Endothelial cell of umbilical vein (primary cell): ENCODE results near the gene CAMTA1. TPM values are rescaled to one million over a fixed set of nuclear protein-coding genes. Genes with fewer than 3 reads are reported as not detected.

Source experiments
- BruUV-seq: library from RNA; stranded (reverse); fragments of 400-500 nt; replicated peaks from 2 replicates; lab custom pipeline; 2021; lab: Mats Ljungman, UMichigan
- CTCF ChIA-PET: fragments of 300-600, 350-600 bp; sonication (Branson Sonifier 250); formaldehyde crosslinking; loops from one replicate; lab custom pipeline; 2021; ENCODE audit warnings: antibody characterized with exemption, inconsistent platforms; lab: Charles Lee
- POLR2A ChIA-PET: fragments of 300-600, 350-600 bp; sonication (Branson Sonifier 250); formaldehyde crosslinking; loops from one replicate; lab custom pipeline; 2021; ENCODE audit warnings: antibody characterized with exemption, inconsistent platforms; lab: Charles Lee
- DNase-seq: peaks from one replicate; pipeline ENCODE4 v3.0.0-alpha.2; 2011; ENCODE audit warnings: low read depth, low spot score
- FAIRE-seq: peaks from 2 replicates; lab custom pipeline; 2011; peaks lifted over from hg19 to GRCh38; lab: Jason Lieb, UNC
- H2AFZ ChIP-seq: 2 replicates; pipeline ENCODE4 v1.6.0; 2012; ENCODE audit warnings: low read depth, low read length, control low read depth, inconsistent platforms
- H3K27ac ChIP-seq: 2 replicates; pipeline ENCODE4 v1.5.1; 2011; ENCODE audit warnings: low read depth, mild to moderate bottlenecking, control low read depth, low read length, moderate library complexity; ENCODE audit not compliant: insufficient read depth
- H3K27me3 ChIP-seq, 2 experiments: 2 replicates each; pipeline versions ENCODE4 v1.6.0 to v1.6.1; 2011; ENCODE audit warnings: low read length in 2 of 2, mixed read lengths in 1 of 2; ENCODE audit not compliant: control insufficient read depth in 2 of 2, insufficient read depth in 2 of 2
- H3K36me3 ChIP-seq, 2 experiments: 2 replicates in 1 of 2; 3 replicates in 1 of 2; pipeline ENCODE4 v1.5.1; 2011; ENCODE audit warnings: low read length in 2 of 2, mild to moderate bottlenecking in 1 of 2, moderate library complexity in 1 of 2; ENCODE audit not compliant: control insufficient read depth in 2 of 2, insufficient read depth in 2 of 2; ENCODE audit errors: extremely low read depth in 1 of 2
- H3K4me1 ChIP-seq: 3 replicates; pipeline ENCODE4 v1.5.1; 2011; ENCODE audit warnings: mild to moderate bottlenecking, low read length; ENCODE audit not compliant: control insufficient read depth, insufficient read depth; ENCODE audit errors: extremely low read depth
- H3K4me2 ChIP-seq: 2 replicates; pipeline ENCODE4 v1.6.1; 2011; ENCODE audit warnings: low read length, control low read depth, mixed read lengths; ENCODE audit not compliant: insufficient read depth
- H3K4me3 ChIP-seq, 3 experiments: fragments of 200-600 bp in 1 of 3; sonication (generic), shearing (Covaris generic) in 1 of 3; replicated peaks in 1 of 3; 2 replicates each; pipeline ENCODE4 v1.5.1; 2011 to 2016; ENCODE audit warnings: control low read depth in 3 of 3, low read length in 3 of 3, mild to moderate bottlenecking in 2 of 3, inconsistent platforms in 1 of 3, low read depth in 1 of 3, moderate library complexity in 1 of 3; ENCODE audit not compliant: insufficient read depth in 1 of 3
- H3K79me2 ChIP-seq: 2 replicates; pipeline ENCODE4 v1.6.0; 2012; ENCODE audit warnings: low read length, inconsistent platforms; ENCODE audit not compliant: control insufficient read depth, insufficient read depth
- H3K9ac ChIP-seq: replicated peaks from 2 replicates; pipeline ENCODE3; 2011; ENCODE audit warnings: low read length, control low read depth; ENCODE audit not compliant: insufficient read depth; ENCODE audit errors: extremely low read depth
- H3K9me1 ChIP-seq: replicated peaks from 3 replicates; pipeline ENCODE4 v1.6.0; 2011; ENCODE audit warnings: mild to moderate bottlenecking, low read length; ENCODE audit not compliant: control insufficient read depth, insufficient read depth; ENCODE audit errors: extremely low read depth
- H3K9me3 ChIP-seq: replicated peaks from 2 replicates; pipeline ENCODE4 v1.5.1; 2012; ENCODE audit warnings: low read length, inconsistent platforms; ENCODE audit not compliant: control insufficient read depth, insufficient read depth
- H4K20me1 ChIP-seq: replicated peaks from 2 replicates; pipeline ENCODE3; 2011; ENCODE audit warnings: mild to moderate bottlenecking, low read length; ENCODE audit not compliant: control insufficient read depth, insufficient read depth; ENCODE audit errors: extremely low read depth
- EZH2 ChIP-seq: IDR thresholded peaks from 2 replicates; pipeline ENCODE4 v1.6.1; 2012; ENCODE audit warnings: borderline replicate concordance, low read depth, mild to moderate bottlenecking, moderate library complexity, low read length, inconsistent platforms; ENCODE audit not compliant: severe bottlenecking
- FOS ChIP-seq: IDR thresholded peaks from 2 replicates; pipeline ENCODE4 v1.6.1; 2011; ENCODE audit warnings: mild to moderate bottlenecking, low read length, moderate library complexity, borderline replicate concordance; ENCODE audit not compliant: insufficient read depth
- GATA2 ChIP-seq: IDR thresholded peaks from 2 replicates; pipeline ENCODE4 v1.7.0; 2011; ENCODE audit warnings: low read depth, mild to moderate bottlenecking, moderate library complexity, mixed read lengths, low read length; ENCODE audit not compliant: insufficient read length, insufficient read depth
- JUN ChIP-seq: IDR thresholded peaks from 2 replicates; pipeline ENCODE4 v1.6.1; 2011; ENCODE audit warnings: borderline replicate concordance, low read depth; ENCODE audit not compliant: insufficient read length, insufficient read depth
- MYC ChIP-seq: IDR thresholded peaks from one replicate; pipeline ENCODE4 v1.6.1; 2011; ENCODE audit warnings: mild to moderate bottlenecking, low read depth, low read length
- POLR2A ChIP-seq: IDR thresholded peaks from 2 replicates; pipeline ENCODE4 v1.6.1; 2012; ENCODE audit warnings: low read depth, mild to moderate bottlenecking, control low read depth, low read length
- POLR2AphosphoS5 ChIP-seq: IDR thresholded peaks from 2 replicates; pipeline ENCODE4 v1.6.1; 2012; ENCODE audit warnings: low read depth, mild to moderate bottlenecking, control low read depth, low read length, moderate library complexity; ENCODE audit not compliant: insufficient read depth
- dilution Hi-C: fragments of 300-500 bp; cut with MboI; formaldehyde crosslinking; loops from one replicate; pipeline ENCODE4 v1.15.0; 2019; ENCODE audit warnings: low sequenced_read_pairs; ENCODE audit not compliant: extremely low pct_ligation_motif_present
- intact Hi-C: fragments of 100-400 bp; cut with micrococcal nuclease; formaldehyde crosslinking; loops from one replicate; pipeline ENCODE4 v1.10.0; 2022
- polyA plus RNA-seq, 4 experiments: library from polyadenylated mRNA; depleted of rRNA in 3 of 4; stranded (reverse) in 3 of 4; unstranded in 1 of 4; fragments of >200 nt; gene quantifications; 2 replicates each; pipeline versions ENCODE4 v1.2.1 to v1.2.3, GENCODE V29; 2011 to 2012; ENCODE audit warnings: missing spikeins in 1 of 4
- total RNA-seq: library from RNA; stranded (reverse); gene quantifications from 2 replicates; pipeline ENCODE4 v1.2.3, GENCODE V29; 2021
- TF ChIP-seq, protein P1 (sequence below): IDR thresholded peaks from 2 replicates; pipeline ENCODE4 v1.6.1; 2011; ENCODE audit not compliant: insufficient read depth, insufficient read length
- TF ChIP-seq, protein P2 (sequence below), 2 donors: IDR thresholded peaks; 1 replicate in 1 of 2; 2 replicates in 1 of 2; pipeline ENCODE4 v1.5.1; 2011; ENCODE audit warnings: low read length in 2 of 2, mild to moderate bottlenecking in 2 of 2, moderate library complexity in 2 of 2, control low read depth in 1 of 2, inconsistent platforms in 1 of 2, low read depth in 1 of 2; ENCODE audit not compliant: insufficient read depth in 1 of 2; ENCODE audit errors: extremely low read depth in 1 of 2

CAMTA1 gene
- total and polyA plus RNA-seq, 2 donors (not counting 3 experiments of a cell fraction or from before 2014, with no cell fraction given), result 50.8 to 92.7 TPM

GRCh38 chr1:7483634-7484383 is 698.6 kb downstream of the CAMTA1 start:
- TF ChIP-seq EZH2, result no peak
- TF ChIP-seq, protein P1, sequence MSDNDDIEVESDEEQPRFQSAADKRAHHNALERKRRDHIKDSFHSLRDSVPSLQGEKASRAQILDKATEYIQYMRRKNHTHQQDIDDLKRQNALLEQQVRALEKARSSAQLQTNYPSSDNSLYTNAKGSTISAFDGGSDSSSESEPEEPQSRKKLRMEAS, result no peak
- TF ChIP-seq POLR2A, result no peak
- TF ChIP-seq, protein P2, sequence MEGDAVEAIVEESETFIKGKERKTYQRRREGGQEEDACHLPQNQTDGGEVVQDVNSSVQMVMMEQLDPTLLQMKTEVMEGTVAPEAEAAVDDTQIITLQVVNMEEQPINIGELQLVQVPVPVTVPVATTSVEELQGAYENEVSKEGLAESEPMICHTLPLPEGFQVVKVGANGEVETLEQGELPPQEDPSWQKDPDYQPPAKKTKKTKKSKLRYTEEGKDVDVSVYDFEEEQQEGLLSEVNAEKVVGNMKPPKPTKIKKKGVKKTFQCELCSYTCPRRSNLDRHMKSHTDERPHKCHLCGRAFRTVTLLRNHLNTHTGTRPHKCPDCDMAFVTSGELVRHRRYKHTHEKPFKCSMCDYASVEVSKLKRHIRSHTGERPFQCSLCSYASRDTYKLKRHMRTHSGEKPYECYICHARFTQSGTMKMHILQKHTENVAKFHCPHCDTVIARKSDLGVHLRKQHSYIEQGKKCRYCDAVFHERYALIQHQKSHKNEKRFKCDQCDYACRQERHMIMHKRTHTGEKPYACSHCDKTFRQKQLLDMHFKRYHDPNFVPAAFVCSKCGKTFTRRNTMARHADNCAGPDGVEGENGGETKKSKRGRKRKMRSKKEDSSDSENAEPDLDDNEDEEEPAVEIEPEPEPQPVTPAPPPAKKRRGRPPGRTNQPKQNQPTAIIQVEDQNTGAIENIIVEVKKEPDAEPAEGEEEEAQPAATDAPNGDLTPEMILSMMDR (IDR thresholded peaks at IDR 0.05; ENCODE audit: extremely low read depth in 1 of 2, insufficient read depth in 1 of 2, low read depth in 1 of 2, low read length in 2 of 2), result no peak
- no peak for TF ChIP-seq GATA2
- no peak for TF ChIP-seq JUN
- no peak for TF ChIP-seq POLR2AphosphoS5
- no peak for TF ChIP-seq FOS
- no peak for TF ChIP-seq MYC
- Histone ChIP-seq H3K27ac (no peak overlapping the region), H3K9me3 (no peaks in the 10 kb centered on the region), H3K27me3 (no peaks in the 10 kb centered on the region), H3K4me1 (no peaks in the 10 kb centered on the region), H3K4me2 (no peak overlapping the region), H3K9ac (no peak overlapping the region), H4K20me1 (no peaks in the 10 kb centered on the region), H3K79me2 (no peaks in the 10 kb centered on the region), H3K9me1 (no peaks in the 10 kb centered on the region), H2AFZ (no peak overlapping the region), H3K36me3 (no peaks in the 10 kb centered on the region), H3K4me3 (no peak overlapping the region)
- dilution Hi-C loops (no loop called here), intact Hi-C loops (no loop called here)
- FAIRE-seq (no peak), DNase-seq (no peak)
- no TSS peak for BruUV-seq
- ChIA-PET CTCF (no interaction called here), POLR2A (no interaction called here)
